Activated CD4-positive, alpha-beta T cell treated with anti-CD3 and anti-CD28 coated beads, Interleukin-10, Interleukin-2, amounts not matched to agents 100 ng/mL and 50 ng/mL, durations not matched to agents 16 hours and 8 hours (primary cell): ENCODE data around the gene TICRR.

Source experiments
- DNase-seq: peaks from one replicate; pipeline ENCODE4 v3.0.0-alpha.2; 2020

Gene TICRR

GRCh38 chr15:89628806-89629715 lies 53.8 kb downstream of the TICRR start:
- no peak for DNase-seq

- DNase-seq: no peak
Observed at GRCh38 chr15:89629829-89630228, 54.6 kb downstream of the TICRR start.

GRCh38 chr15:89630260-89630659 lies 55.0 kb downstream of the TICRR start:
- DNase-seq: no peak

- no peak for DNase-seq
Observed at GRCh38 chr15:89630974-89631901, 56.0 kb downstream of the TICRR start.

GRCh38 chr15:89631902-89632264 lies 56.6 kb downstream of the TICRR start:
- DNase-seq: no peak

GRCh38 chr15:89632563-89633430 lies 57.5 kb downstream of the TICRR start:
- DNase-seq: no peak

GRCh38 chr15:89633585-89633984 lies 58.3 kb downstream of the TICRR start:
- DNase-seq: no peak

GRCh38 chr15:89640245-89640644 lies 65.0 kb downstream of the TICRR start:
- DNase-seq: no peak

GRCh38 chr15:89641053-89641452 lies 65.8 kb downstream of the TICRR start:
- no peak for DNase-seq

- no peak for DNase-seq
Observed at GRCh38 chr15:89642106-89642505, 66.8 kb downstream of the TICRR start.

GRCh38 chr15:89645680-89646079 lies 70.4 kb downstream of the TICRR start:
- no peak for DNase-seq

GRCh38 chr15:89646416-89647141 lies 71.3 kb downstream of the TICRR start:
- no peak for DNase-seq

GRCh38 chr15:89647191-89647851 lies 72.1 kb downstream of the TICRR start:
- DNase-seq: peak; percentile 69

- DNase-seq: no peak
Observed at GRCh38 chr15:89648106-89649012, 73.1 kb downstream of the TICRR start.

- DNase-seq: no peak
Observed at GRCh38 chr15:89649013-89649625, 73.8 kb downstream of the TICRR start.

- no peak for DNase-seq
Observed at GRCh38 chr15:89649716-89650115, 74.4 kb downstream of the TICRR start.

- no peak for DNase-seq
Observed at GRCh38 chr15:89652131-89652530, 76.9 kb downstream of the TICRR start.

GRCh38 chr15:89652666-89653065 lies 77.4 kb downstream of the TICRR start:
- DNase-seq: no peak

GRCh38 chr15:89653578-89653977 lies 78.3 kb downstream of the TICRR start:
- DNase-seq: no peak

- DNase-seq: no peak
Observed at GRCh38 chr15:89654301-89654761, 79.1 kb downstream of the TICRR start.
